Nephron (organoid): Measurements from ENCODE around the gene RBM8A.

Experiments used
- H3K27ac Mint-ChIP-seq, 3 experiments: 2 replicates each; pipeline ENCODE4 v1.8.0; 2020; ENCODE audit warnings: mixed read lengths in 3 of 3, mild to moderate bottlenecking in 2 of 3, moderate library complexity in 1 of 3
- H3K27me3 Mint-ChIP-seq: 2 replicates; pipeline ENCODE4 v1.8.0; 2021; ENCODE audit warnings: low read depth, mild to moderate bottlenecking, moderate library complexity, mixed read lengths
- H3K36me3 Mint-ChIP-seq: 2 replicates; pipeline ENCODE4 v1.8.0; 2020; ENCODE audit warnings: low read depth, mixed read lengths
- H3K4me1 Mint-ChIP-seq: 2 replicates; pipeline ENCODE4 v1.8.0; 2020; ENCODE audit warnings: mixed read lengths
- H3K4me3 Mint-ChIP-seq, 3 experiments: 2 replicates each; pipeline ENCODE4 v1.8.0; 2020; ENCODE audit warnings: mild to moderate bottlenecking in 3 of 3, mixed read lengths in 3 of 3, moderate library complexity in 2 of 3
- H3K9me3 Mint-ChIP-seq: 2 replicates; pipeline ENCODE4 v1.8.0; 2020; ENCODE audit warnings: mixed read lengths
- CTCF ChIP-seq, 3 experiments: fragments of 200-600 bp; sonication (generic); IDR thresholded peaks; one replicate each; pipeline ENCODE4 v1.5.0; 2021; ENCODE audit warnings: antibody characterized with exemption in 3 of 3; ENCODE audit not compliant: unreplicated experiment in 3 of 3

RBM8A gene

GRCh38 chr1:145893306-145894055 lies 33.8 kb downstream of the RBM8A start:
- H3K36me3 Mint-ChIP-seq: no peaks in the 10 kb centered on the region
- H3K27ac Mint-ChIP-seq: peak overlapping the region in 2 of 3 experiments; percentile 96 to 98
- H3K4me1 Mint-ChIP-seq: peaks cover 34% of the 10 kb centered on the region
- no peaks in the 10 kb centered on the region for H3K9me3 Mint-ChIP-seq
- no peaks in the 10 kb centered on the region for H3K27me3 Mint-ChIP-seq
- no peak overlapping the region for H3K4me3 Mint-ChIP-seq
- no peak for TF ChIP-seq CTCF (IDR thresholded peaks at IDR 0.05; ENCODE audit: unreplicated experiment in 3 of 3)

- H3K4me3 Mint-ChIP-seq: peak overlapping the region; percentile 37 to 59 (median 55)
- no peaks in the 10 kb centered on the region for H3K9me3 Mint-ChIP-seq
Observed at GRCh38 chr1:145892486-145893087, 34.7 kb downstream of the RBM8A start.

GRCh38 chr1:145891587-145892485 lies 35.4 kb downstream of the RBM8A start:
- Mint-ChIP-seq H3K36me3 (no peaks in the 10 kb centered on the region), H3K27ac (peak overlapping the region; percentile 94 to 98 (median 96)), H3K27me3 (peaks cover 5% of the 10 kb centered on the region), H3K9me3 (no peaks in the 10 kb centered on the region), H3K4me1 (peaks cover 45% of the 10 kb centered on the region), H3K4me3 (peak overlapping the region; percentile 37 to 59 (median 55))
- peak; percentile 97 to 98 (median 98) for TF ChIP-seq CTCF (IDR thresholded peaks at IDR 0.05; ENCODE audit: unreplicated experiment in 3 of 3)

More at GRCh38 chr1:145892486-145893087, 34.7 kb downstream of the RBM8A start:
- Mint-ChIP-seq H3K4me1 (peaks cover 41% of the 10 kb centered on the region), H3K27ac (peak overlapping the region; percentile 94 to 98 (median 96)), H3K36me3 (no peaks in the 10 kb centered on the region), H3K27me3 (peaks cover 4% of the 10 kb centered on the region)
- no peak for TF ChIP-seq CTCF (IDR thresholded peaks at IDR 0.05; ENCODE audit: unreplicated experiment in 3 of 3)

- no peak for TF ChIP-seq CTCF (IDR thresholded peaks at IDR 0.05; ENCODE audit: unreplicated experiment in 3 of 3)
- H3K4me3 Mint-ChIP-seq: no peak overlapping the region
Observed at GRCh38 chr1:145891143-145891542, 36.1 kb downstream of the RBM8A start.

GRCh38 chr1:145889722-145890121 lies 37.6 kb downstream of the RBM8A start:
- peaks cover 14% of the 10 kb centered on the region for H3K27me3 Mint-ChIP-seq
- TF ChIP-seq CTCF (IDR thresholded peaks at IDR 0.05; ENCODE audit: unreplicated experiment in 3 of 3): no peak
- peak overlapping the region in 1 of 3 experiments; percentile 56 for H3K27ac Mint-ChIP-seq
- H3K4me1 Mint-ChIP-seq: peaks cover 61% of the 10 kb centered on the region
- no peaks in the 10 kb centered on the region for H3K9me3 Mint-ChIP-seq
- H3K4me3 Mint-ChIP-seq: no peak overlapping the region
- no peaks in the 10 kb centered on the region for H3K36me3 Mint-ChIP-seq

More at GRCh38 chr1:145891143-145891542, 36.1 kb downstream of the RBM8A start:
- H3K9me3 Mint-ChIP-seq: no peaks in the 10 kb centered on the region
- peaks cover 52% of the 10 kb centered on the region for H3K4me1 Mint-ChIP-seq
- peaks cover 5% of the 10 kb centered on the region for H3K27me3 Mint-ChIP-seq
- peak overlapping the region; percentile 94 to 98 (median 96) for H3K27ac Mint-ChIP-seq
- H3K36me3 Mint-ChIP-seq: no peaks in the 10 kb centered on the region
